ENCODE data around the gene PTPRK. TPM values are rescaled to one million over a fixed set of nuclear protein-coding genes. Genes with fewer than 3 reads are reported as not detected.

PTPRK gene
- total RNA-seq, 1 donor from 2014 or later: 25.9 TPM

GRCh38 chr6:128333581-128334223, 186.7 kb downstream of the PTPRK start:
- ATAC-seq (no peak), DNase-seq (ENCODE audit: low spot score) (no peak)
- intact Hi-C loops (cut with DNase I): no loop called here

- DNase-seq (ENCODE audit: low spot score) (no peak), ATAC-seq (no peak)
- intact Hi-C loops (cut with DNase I): no loop called here
Measured at GRCh38 chr6:128327890-128328289, 192.5 kb downstream of the PTPRK start.

GRCh38 chr6:128323011-128323410, 197.4 kb downstream of the PTPRK start:
- DNase-seq (ENCODE audit: low spot score) (no peak), ATAC-seq (no peak)
- intact Hi-C loops (cut with DNase I): no loop called here

- no peak for ATAC-seq
- intact Hi-C loops (cut with DNase I): no loop called here
Measured at GRCh38 chr6:128319946-128320345, 200.5 kb downstream of the PTPRK start.

GRCh38 chr6:128319157-128319556, 201.2 kb downstream of the PTPRK start:
- intact Hi-C loops (cut with DNase I): no loop called here
- DNase-seq (ENCODE audit: low spot score): no peak
- no peak for ATAC-seq

More at GRCh38 chr6:128319946-128320345, 200.5 kb downstream of the PTPRK start:
- DNase-seq (ENCODE audit: low spot score): no peak

GRCh38 chr6:128316258-128316929, 204.0 kb downstream of the PTPRK start:
- no peak for ATAC-seq
- intact Hi-C loops (cut with DNase I): no loop called here
- no peak for DNase-seq (ENCODE audit: low spot score)

GRCh38 chr6:128314190-128314589, 206.2 kb downstream of the PTPRK start:
- intact Hi-C loops (cut with DNase I): no loop called here
- DNase-seq (ENCODE audit: low spot score): no peak

GRCh38 chr6:128311944-128312570, 208.3 kb downstream of the PTPRK start:
- DNase-seq (ENCODE audit: low spot score): no peak
- intact Hi-C loops (cut with DNase I): no loop called here
- no peak for ATAC-seq

More at GRCh38 chr6:128314190-128314589, 206.2 kb downstream of the PTPRK start:
- ATAC-seq: no peak

GRCh38 chr6:128310451-128310850, 209.9 kb downstream of the PTPRK start:
- no peak for DNase-seq (ENCODE audit: low spot score)
- intact Hi-C loops (cut with DNase I): no loop called here

GRCh38 chr6:128307671-128308070, 212.7 kb downstream of the PTPRK start:
- no peak for DNase-seq (ENCODE audit: low spot score)
- intact Hi-C loops (cut with DNase I): no loop called here
- no peak for ATAC-seq

More at GRCh38 chr6:128310451-128310850, 209.9 kb downstream of the PTPRK start:
- no peak for ATAC-seq

- intact Hi-C loops (cut with DNase I): no loop called here
- no peak for ATAC-seq
- no peak for DNase-seq (ENCODE audit: low spot score)
Measured at GRCh38 chr6:128305976-128306375, 214.4 kb downstream of the PTPRK start.

GRCh38 chr6:128305228-128305627, 215.2 kb downstream of the PTPRK start:
- ATAC-seq (no peak), DNase-seq (ENCODE audit: low spot score) (no peak)
- intact Hi-C loops (cut with DNase I): no loop called here

- intact Hi-C loops (cut with DNase I): loop anchor here (5.0 kb wide), 1 partner anchor 237 kb away; no protein-coding TSS in a partner anchor
- ATAC-seq (no peak), DNase-seq (ENCODE audit: low spot score) (no peak)
Measured at GRCh38 chr6:128303870-128304269, 216.5 kb downstream of the PTPRK start.

GRCh38 chr6:128302942-128303341, 217.5 kb downstream of the PTPRK start:
- ATAC-seq (no peak), DNase-seq (ENCODE audit: low spot score) (no peak)
- intact Hi-C loops (cut with DNase I): loop anchor here (5.0 kb wide), 1 partner anchor 236 kb away; no protein-coding TSS in a partner anchor

- intact Hi-C loops (cut with DNase I): no loop called here
- DNase-seq (ENCODE audit: low spot score) (no peak), ATAC-seq (no peak)
Measured at GRCh38 chr6:128295670-128296069, 224.7 kb downstream of the PTPRK start.

- ATAC-seq (no peak), DNase-seq (ENCODE audit: low spot score) (no peak)
- intact Hi-C loops (cut with DNase I): no loop called here
Measured at GRCh38 chr6:128290221-128290620, 230.2 kb downstream of the PTPRK start.

GRCh38 chr6:128284128-128284527, 236.3 kb downstream of the PTPRK start:
- DNase-seq (ENCODE audit: low spot score) (no peak), ATAC-seq (no peak)
- intact Hi-C loops (cut with DNase I): no loop called here

GRCh38 chr6:128282961-128283360, 237.4 kb downstream of the PTPRK start:
- no peak for ATAC-seq
- DNase-seq (ENCODE audit: low spot score): no peak
- intact Hi-C loops (cut with DNase I): no loop called here

- ATAC-seq (no peak), DNase-seq (ENCODE audit: low spot score) (no peak)
- intact Hi-C loops (cut with DNase I): no loop called here
Measured at GRCh38 chr6:128280960-128281359, 239.4 kb downstream of the PTPRK start.

- DNase-seq (ENCODE audit: low spot score) (no peak), ATAC-seq (no peak)
- intact Hi-C loops (cut with DNase I): no loop called here
Measured at GRCh38 chr6:128280066-128280465, 240.3 kb downstream of the PTPRK start.

Data from sciatic nerve (tissue), 2 donors.